Measurements from ENCODE around the gene TBL1X. TPM values are rescaled to one million over a fixed set of nuclear protein-coding genes. Genes with fewer than 3 reads are reported as not detected.
A peak's percentile ranks its signal among the peaks of the same experiment; 100 is the strongest.

The TBL1X gene
- total RNA-seq, 1 donor from 2014 or later = 21.4 TPM

DNA sequence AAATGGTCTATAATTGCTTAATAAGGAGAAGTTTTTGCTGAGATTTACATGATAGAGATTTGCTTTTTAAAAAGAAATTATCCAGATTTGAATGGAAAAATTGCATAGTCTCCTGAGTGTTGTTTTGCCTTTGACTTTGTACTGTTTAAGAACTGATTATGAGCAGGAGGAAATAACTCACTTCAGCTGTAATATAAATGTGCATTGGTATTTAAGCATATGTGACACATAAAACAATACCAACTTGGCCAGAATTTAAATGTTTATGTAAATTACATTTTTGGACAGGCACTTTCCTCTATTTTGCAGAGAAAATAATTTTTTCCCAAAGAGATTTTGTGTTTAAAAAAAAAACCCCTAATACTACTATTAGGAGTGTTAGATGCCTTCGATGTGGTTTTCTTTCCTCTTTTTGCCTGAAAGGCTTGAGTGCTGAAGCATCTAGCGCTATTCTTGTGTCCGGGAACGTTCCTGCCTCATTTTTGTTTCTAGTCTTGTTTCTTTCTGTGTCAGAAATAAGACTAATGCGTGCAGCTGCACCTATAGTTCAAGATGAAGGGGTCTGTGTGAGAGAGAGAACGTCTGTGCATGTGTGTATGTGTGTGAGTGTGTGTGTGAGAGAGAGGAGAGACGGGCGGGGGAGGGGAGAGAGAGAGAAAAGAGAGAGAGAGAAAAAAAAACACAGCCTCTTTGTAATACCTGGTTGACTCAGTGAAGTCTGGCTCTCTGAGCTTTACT, 60.8 kb downstream of the TBL1X start:
- no peak for DNase-seq (ENCODE audit: low spot score)
- Mint-ChIP-seq H3K9me3 (ENCODE audit: low read depth) (peaks cover 7% of the 10 kb centered on the region), H3K27me3 (ENCODE audit: low read depth) (no peaks in the 10 kb centered on the region), H3K27ac (ENCODE audit: unreplicated experiment) (peak overlapping the region; percentile 73), H3K4me1 (ENCODE audit: low read depth) (peaks cover 24% of the 10 kb centered on the region), H3K4me3 (ENCODE audit: unreplicated experiment) (peak overlapping the region; percentile 18), H3K36me3 (ENCODE audit: low read depth) (no peaks in the 10 kb centered on the region)
- TF ChIP-seq, protein P1, sequence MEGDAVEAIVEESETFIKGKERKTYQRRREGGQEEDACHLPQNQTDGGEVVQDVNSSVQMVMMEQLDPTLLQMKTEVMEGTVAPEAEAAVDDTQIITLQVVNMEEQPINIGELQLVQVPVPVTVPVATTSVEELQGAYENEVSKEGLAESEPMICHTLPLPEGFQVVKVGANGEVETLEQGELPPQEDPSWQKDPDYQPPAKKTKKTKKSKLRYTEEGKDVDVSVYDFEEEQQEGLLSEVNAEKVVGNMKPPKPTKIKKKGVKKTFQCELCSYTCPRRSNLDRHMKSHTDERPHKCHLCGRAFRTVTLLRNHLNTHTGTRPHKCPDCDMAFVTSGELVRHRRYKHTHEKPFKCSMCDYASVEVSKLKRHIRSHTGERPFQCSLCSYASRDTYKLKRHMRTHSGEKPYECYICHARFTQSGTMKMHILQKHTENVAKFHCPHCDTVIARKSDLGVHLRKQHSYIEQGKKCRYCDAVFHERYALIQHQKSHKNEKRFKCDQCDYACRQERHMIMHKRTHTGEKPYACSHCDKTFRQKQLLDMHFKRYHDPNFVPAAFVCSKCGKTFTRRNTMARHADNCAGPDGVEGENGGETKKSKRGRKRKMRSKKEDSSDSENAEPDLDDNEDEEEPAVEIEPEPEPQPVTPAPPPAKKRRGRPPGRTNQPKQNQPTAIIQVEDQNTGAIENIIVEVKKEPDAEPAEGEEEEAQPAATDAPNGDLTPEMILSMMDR (IDR thresholded peaks at IDR 0.05) = no peak

DNA sequence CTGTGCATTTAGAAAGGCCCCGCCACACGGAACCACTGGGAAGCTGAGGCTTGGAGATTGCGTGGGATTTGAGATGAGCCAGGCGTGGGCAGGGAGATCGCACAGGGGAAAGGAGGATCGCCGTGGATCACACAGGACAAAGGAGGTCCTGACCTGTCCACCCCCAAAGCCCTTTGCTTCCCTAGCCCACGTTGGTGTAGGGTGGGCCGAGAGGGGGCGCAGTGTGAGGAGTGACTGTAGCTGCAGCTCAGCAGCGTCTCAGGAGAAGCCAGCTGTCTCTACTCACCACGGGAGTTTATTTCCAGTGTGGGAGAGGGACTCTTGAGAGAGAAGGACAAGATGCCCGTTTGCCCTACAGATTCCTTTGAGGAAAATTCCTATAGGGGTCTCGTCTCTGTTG, 62.1 kb downstream of the TBL1X start:
- H3K36me3 Mint-ChIP-seq (ENCODE audit: low read depth) = no peaks in the 10 kb centered on the region
- no peak overlapping the region for H3K4me3 Mint-ChIP-seq (ENCODE audit: unreplicated experiment)
- H3K27me3 Mint-ChIP-seq (ENCODE audit: low read depth) = no peaks in the 10 kb centered on the region
- H3K9me3 Mint-ChIP-seq (ENCODE audit: low read depth) = peaks cover 7% of the 10 kb centered on the region
- TF ChIP-seq, protein P1 (IDR thresholded peaks at IDR 0.05) = no peak
- no peak overlapping the region for H3K27ac Mint-ChIP-seq (ENCODE audit: unreplicated experiment)
- no peak for DNase-seq (ENCODE audit: low spot score)
- peaks cover 34% of the 10 kb centered on the region for H3K4me1 Mint-ChIP-seq (ENCODE audit: low read depth)

GRCh38 chrX:9528498-9528897, 63.6 kb downstream of the TBL1X start:
- H3K27ac Mint-ChIP-seq (ENCODE audit: unreplicated experiment) = no peak overlapping the region
- DNase-seq (ENCODE audit: low spot score) = no peak
- peaks cover 3% of the 10 kb centered on the region for H3K9me3 Mint-ChIP-seq (ENCODE audit: low read depth)
- H3K27me3 Mint-ChIP-seq (ENCODE audit: low read depth) = no peaks in the 10 kb centered on the region
- H3K4me1 Mint-ChIP-seq (ENCODE audit: low read depth) = peaks cover 43% of the 10 kb centered on the region
- H3K4me3 Mint-ChIP-seq (ENCODE audit: unreplicated experiment) = no peak overlapping the region
- H3K36me3 Mint-ChIP-seq (ENCODE audit: low read depth) = no peaks in the 10 kb centered on the region
- TF ChIP-seq, protein P1 (IDR thresholded peaks at IDR 0.05) = no peak

GRCh38 chrX:9529223-9529622, 64.4 kb downstream of the TBL1X start:
- H3K4me3 Mint-ChIP-seq (ENCODE audit: unreplicated experiment) = no peak overlapping the region
- no peaks in the 10 kb centered on the region for H3K36me3 Mint-ChIP-seq (ENCODE audit: low read depth)
- TF ChIP-seq, protein P1 (IDR thresholded peaks at IDR 0.05) = no peak
- H3K9me3 Mint-ChIP-seq (ENCODE audit: low read depth) = peaks cover 3% of the 10 kb centered on the region
- H3K4me1 Mint-ChIP-seq (ENCODE audit: low read depth) = peaks cover 43% of the 10 kb centered on the region
- no peak for DNase-seq (ENCODE audit: low spot score)
- H3K27ac Mint-ChIP-seq (ENCODE audit: unreplicated experiment) = no peak overlapping the region
- H3K27me3 Mint-ChIP-seq (ENCODE audit: low read depth) = no peaks in the 10 kb centered on the region

GRCh38 chrX:9530848-9531274, 66.0 kb downstream of the TBL1X start:
- Mint-ChIP-seq H3K27me3 (ENCODE audit: low read depth) (no peaks in the 10 kb centered on the region), H3K36me3 (ENCODE audit: low read depth) (no peaks in the 10 kb centered on the region), H3K27ac (ENCODE audit: unreplicated experiment) (peak overlapping the region; percentile 93), H3K4me3 (ENCODE audit: unreplicated experiment) (peak overlapping the region; percentile 55), H3K4me1 (ENCODE audit: low read depth) (peaks cover 50% of the 10 kb centered on the region), H3K9me3 (ENCODE audit: low read depth) (peaks cover 3% of the 10 kb centered on the region)
- no peak for DNase-seq (ENCODE audit: low spot score)
- TF ChIP-seq, protein P1 (IDR thresholded peaks at IDR 0.05) = no peak

All from chondrocyte (in vitro differentiated cells).